HEK293 (cell line): ENCODE measurements around the gene TMPRSS4.

Experiments used
- CTCF ChIP-seq: fragments of 450-650 bp; formaldehyde crosslinking; IDR thresholded peaks from 2 replicates; pipeline ENCODE4 v1.5.1; 2016; ENCODE audit warnings: missing biosample characterization, missing genetic modification characterization
- ELK4 ChIP-seq: IDR thresholded peaks from 2 replicates; pipeline ENCODE4 v1.6.1; 2011; ENCODE audit warnings: mild to moderate bottlenecking, low read depth, low read length, borderline replicate concordance
- KLF1 ChIP-seq: fragments of 450-650 bp; formaldehyde crosslinking; IDR thresholded peaks from 2 replicates; pipeline ENCODE4 v1.5.1; 2016; ENCODE audit warnings: missing biosample characterization, missing genetic modification characterization
- MYNN ChIP-seq: fragments of 450-650 bp; formaldehyde crosslinking; IDR thresholded peaks from 2 replicates; pipeline ENCODE4 v1.5.1; 2016; ENCODE audit warnings: missing biosample characterization, missing genetic modification characterization, borderline replicate concordance
- MZF1 ChIP-seq: fragments of 450-650 bp; formaldehyde crosslinking; IDR thresholded peaks from 2 replicates; pipeline ENCODE4 v1.5.1; 2017; ENCODE audit warnings: missing biosample characterization, missing genetic modification characterization, borderline replicate concordance
- PBX3 ChIP-seq: sonication (generic); formaldehyde crosslinking; IDR thresholded peaks from 2 replicates; pipeline ENCODE4 v1.8.1; 2022; ENCODE audit warnings: mild to moderate bottlenecking, moderate library complexity, missing genetic modification reagents
- REST ChIP-seq: fragments of 450-650 bp; formaldehyde crosslinking; IDR thresholded peaks from 2 replicates; pipeline ENCODE4 v1.5.1; 2016; ENCODE audit warnings: missing biosample characterization, missing genetic modification characterization
- ZBTB11 ChIP-seq: fragments of 450-650 bp; formaldehyde crosslinking; conservative IDR thresholded peaks from 2 replicates; pipeline ENCODE4 v1.5.1; 2016; ENCODE audit warnings: low read depth, missing biosample characterization, missing genetic modification characterization
- ZFP37 ChIP-seq: fragments of 450-650 bp; formaldehyde crosslinking; IDR thresholded peaks from 2 replicates; pipeline ENCODE4 v1.5.1; 2016; ENCODE audit warnings: missing biosample characterization, missing genetic modification characterization
- ZFP41 ChIP-seq: fragments of 450-650 bp; formaldehyde crosslinking; IDR thresholded peaks from 2 replicates; pipeline ENCODE4 v1.5.1; 2016; ENCODE audit warnings: missing biosample characterization, missing genetic modification characterization, borderline replicate concordance
- ZNF133 ChIP-seq: fragments of 450-650 bp; formaldehyde crosslinking; IDR thresholded peaks from 2 replicates; pipeline ENCODE4 v1.5.1; 2016; ENCODE audit warnings: missing biosample characterization, missing genetic modification characterization
- ZNF184 ChIP-seq: fragments of 450-650 bp; IDR thresholded peaks from 2 replicates; pipeline ENCODE4 v1.5.1; 2018; ENCODE audit warnings: missing biosample characterization, mild to moderate bottlenecking, missing genetic modification characterization
- ZNF654 ChIP-seq: fragments of 450-650 bp; formaldehyde crosslinking; IDR thresholded peaks from 2 replicates; pipeline ENCODE4 v1.5.1; 2016; ENCODE audit warnings: low read depth, missing biosample characterization, missing genetic modification characterization
- ZNF677 ChIP-seq: fragments of 450-650 bp; IDR thresholded peaks from 2 replicates; pipeline ENCODE4 v1.5.0; 2018; ENCODE audit warnings: missing biosample characterization, mild to moderate bottlenecking, missing genetic modification characterization, moderate library complexity

GRCh38 chr11:118155776-118156530, 79.1 kb downstream of the TMPRSS4 start:
- TF ChIP-seq CTCF (tag by site-specific recombination), result no peak
- TF ChIP-seq KLF1 (tag by site-specific recombination), result no peak
- no peak for TF ChIP-seq PBX3 (CRISPR knock-in tag)
- TF ChIP-seq ZNF133 (tag by site-specific recombination), result no peak
- no peak for TF ChIP-seq ZNF677 (tag by site-specific recombination)
- TF ChIP-seq ZBTB11 (tag by site-specific recombination), result no peak
- TF ChIP-seq MYNN (tag by site-specific recombination), result no peak
- no peak for TF ChIP-seq MZF1 (tag by site-specific recombination)
- no peak for TF ChIP-seq REST (tag by site-specific recombination)
- TF ChIP-seq ZNF654 (tag by site-specific recombination), result no peak
- TF ChIP-seq ZFP37 (tag by site-specific recombination), result no peak
- TF ChIP-seq ZFP41 (tag by site-specific recombination), result no peak
- TF ChIP-seq ZNF184 (tag by site-specific recombination), result no peak
- TF ChIP-seq ELK4, result no peak
